Thyroid gland (tissue), 4 donors: ENCODE results near the gene SULT1A3.
"Not testable (repeated sequence)": the region's sequence is repeated elsewhere in the genome, so short reads cannot be mapped to it uniquely, and the experiment has no call there.

Experiments
- CTCF ChIP-seq, 6 experiments: fragments of 200-600 bp in 3 of 6; fragments of 450-650 bp in 3 of 6; sonication (generic) in 3 of 6; IDR thresholded peaks; one replicate each; pipeline ENCODE4 v1.5.1; 2016 to 2019; ENCODE audit warnings: antibody characterized with exemption in 6 of 6, mild to moderate bottlenecking in 2 of 6, inconsistent platforms in 1 of 6, moderate library complexity in 1 of 6
- POLR2A ChIP-seq, 2 donors: fragments of 450-650 bp; IDR thresholded peaks; one replicate each; pipeline ENCODE4 v1.6.1; 2017; ENCODE audit warnings: antibody characterized with exemption in 2 of 2, mild to moderate bottlenecking in 2 of 2, moderate library complexity in 1 of 2

GRCh38 chr16:30248379-30248778 is 49.3 kb downstream of the SULT1A3 start, which contains the start of gene NPIPB13:
- TF ChIP-seq CTCF, POLR2A (IDR thresholded peaks at IDR 0.05): not testable (repeated sequence)
